Parathyroid adenoma (tissue), 2 donors: ENCODE data around the gene NEU4.

Experiments used
- H2AFZ ChIP-seq: fragments of 300-600 bp; sonication (generic); one replicate; pipeline ENCODE4 v1.7.0; 2017; ENCODE audit warnings: antibody characterized with exemption, mild to moderate bottlenecking
- H3K27ac ChIP-seq: fragments of 300-600 bp; sonication (generic); one replicate; pipeline ENCODE4 v1.7.0; 2017
- H3K27me3 ChIP-seq: fragments of 300-600 bp; sonication (generic); one replicate; pipeline ENCODE4 v1.7.0; 2017; ENCODE audit warnings: low read length; ENCODE audit not compliant: control insufficient read depth, insufficient read depth
- H3K36me3 ChIP-seq: fragments of 300-600 bp; sonication (generic); one replicate; pipeline ENCODE4 v1.7.0; 2017; ENCODE audit warnings: low read length; ENCODE audit not compliant: control insufficient read depth, insufficient read depth
- H3K4me1 ChIP-seq: fragments of 300-600 bp; sonication (generic); one replicate; pipeline ENCODE4 v1.7.0; 2017; ENCODE audit warnings: control low read depth
- H3K4me2 ChIP-seq: fragments of 300-600 bp; sonication (generic); one replicate; pipeline ENCODE4 v1.7.0; 2017; ENCODE audit warnings: low read length
- H3K4me3 ChIP-seq: fragments of 300-600 bp; sonication (generic); one replicate; pipeline ENCODE4 v1.7.0; 2017; ENCODE audit warnings: low read depth, low read length
- H3K79me2 ChIP-seq: fragments of 300-600 bp; sonication (generic); one replicate; pipeline ENCODE4 v1.7.0; 2017; ENCODE audit warnings: control low read depth
- H3K9ac ChIP-seq: fragments of 300-600 bp; sonication (generic); one replicate; pipeline ENCODE4 v1.7.0; 2017; ENCODE audit warnings: mild to moderate bottlenecking
- H3K9me3 ChIP-seq: fragments of 300-600 bp; sonication (generic); one replicate; pipeline ENCODE4 v1.7.0; 2017; ENCODE audit warnings: low read length; ENCODE audit not compliant: control insufficient read depth
- TF ChIP-seq, protein P1 (sequence below): fragments of 300-600 bp; sonication (generic); IDR thresholded peaks from one replicate; pipeline ENCODE4 v1.7.0; 2017; ENCODE audit warnings: antibody characterized with exemption, mild to moderate bottlenecking
- donor health status: primary hyperparathyroidism.

Gene NEU4

GRCh38 chr2:241855888-241856422 lies 47.0 kb downstream of the NEU4 start:
- Histone ChIP-seq H3K9me3 (no peaks in the 10 kb centered on the region), H3K4me2 (no peak overlapping the region), H3K4me1 (peaks cover 7% of the 10 kb centered on the region), H3K79me2 (no peaks in the 10 kb centered on the region), H3K27ac (no peak overlapping the region), H3K9ac (no peak overlapping the region), H2AFZ (no peak overlapping the region), H3K27me3 (no peaks in the 10 kb centered on the region), H3K36me3 (no peaks in the 10 kb centered on the region), H3K4me3 (no peak overlapping the region)
- TF ChIP-seq, protein P1, sequence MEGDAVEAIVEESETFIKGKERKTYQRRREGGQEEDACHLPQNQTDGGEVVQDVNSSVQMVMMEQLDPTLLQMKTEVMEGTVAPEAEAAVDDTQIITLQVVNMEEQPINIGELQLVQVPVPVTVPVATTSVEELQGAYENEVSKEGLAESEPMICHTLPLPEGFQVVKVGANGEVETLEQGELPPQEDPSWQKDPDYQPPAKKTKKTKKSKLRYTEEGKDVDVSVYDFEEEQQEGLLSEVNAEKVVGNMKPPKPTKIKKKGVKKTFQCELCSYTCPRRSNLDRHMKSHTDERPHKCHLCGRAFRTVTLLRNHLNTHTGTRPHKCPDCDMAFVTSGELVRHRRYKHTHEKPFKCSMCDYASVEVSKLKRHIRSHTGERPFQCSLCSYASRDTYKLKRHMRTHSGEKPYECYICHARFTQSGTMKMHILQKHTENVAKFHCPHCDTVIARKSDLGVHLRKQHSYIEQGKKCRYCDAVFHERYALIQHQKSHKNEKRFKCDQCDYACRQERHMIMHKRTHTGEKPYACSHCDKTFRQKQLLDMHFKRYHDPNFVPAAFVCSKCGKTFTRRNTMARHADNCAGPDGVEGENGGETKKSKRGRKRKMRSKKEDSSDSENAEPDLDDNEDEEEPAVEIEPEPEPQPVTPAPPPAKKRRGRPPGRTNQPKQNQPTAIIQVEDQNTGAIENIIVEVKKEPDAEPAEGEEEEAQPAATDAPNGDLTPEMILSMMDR, result no peak

DNA sequence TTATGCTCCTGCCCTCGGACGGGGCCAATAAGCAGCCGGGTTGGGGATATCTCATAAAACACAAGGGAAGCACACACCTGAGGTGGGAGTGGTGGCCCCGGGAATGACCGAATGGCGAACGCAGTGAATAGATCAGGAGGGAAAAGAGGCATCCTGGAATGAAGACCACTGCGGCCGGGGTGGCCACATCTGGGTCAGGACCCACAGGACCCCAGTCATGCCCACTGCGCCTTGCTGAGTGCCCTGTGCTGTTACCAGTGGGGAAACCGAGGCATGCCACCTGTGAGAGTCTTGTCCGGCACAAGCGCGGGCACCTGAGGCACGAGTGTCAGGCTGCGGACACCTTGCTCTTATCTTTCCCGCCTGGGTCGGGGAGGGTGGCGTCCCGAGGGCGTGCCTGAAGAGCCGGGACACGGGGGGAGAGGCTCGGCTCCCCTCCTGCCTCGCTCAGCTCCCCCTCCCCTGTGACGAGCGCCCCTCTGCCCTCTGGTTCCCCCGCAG lies 48.1 kb downstream of the NEU4 start:
- no peak overlapping the region for H3K4me3 ChIP-seq
- H3K9ac ChIP-seq, result no peak overlapping the region
- H3K9me3 ChIP-seq, result no peaks in the 10 kb centered on the region
- TF ChIP-seq, protein P1, result no peak
- no peak overlapping the region for H3K27ac ChIP-seq
- no peak overlapping the region for H2AFZ ChIP-seq
- H3K4me2 ChIP-seq, result no peak overlapping the region
- H3K79me2 ChIP-seq, result no peaks in the 10 kb centered on the region
- no peaks in the 10 kb centered on the region for H3K36me3 ChIP-seq
- H3K4me1 ChIP-seq, result peaks cover 7% of the 10 kb centered on the region
- H3K27me3 ChIP-seq, result no peaks in the 10 kb centered on the region

- Histone ChIP-seq H3K9ac (no peak overlapping the region), H3K36me3 (no peaks in the 10 kb centered on the region), H3K27ac (no peak overlapping the region), H2AFZ (no peak overlapping the region), H3K4me3 (no peak overlapping the region), H3K4me2 (no peak overlapping the region), H3K4me1 (peaks cover 7% of the 10 kb centered on the region), H3K79me2 (no peaks in the 10 kb centered on the region), H3K9me3 (no peaks in the 10 kb centered on the region), H3K27me3 (no peaks in the 10 kb centered on the region)
- TF ChIP-seq, protein P1, result no peak
Observed at GRCh38 chr2:241857572-241858121, 48.7 kb downstream of the NEU4 start.

DNA sequence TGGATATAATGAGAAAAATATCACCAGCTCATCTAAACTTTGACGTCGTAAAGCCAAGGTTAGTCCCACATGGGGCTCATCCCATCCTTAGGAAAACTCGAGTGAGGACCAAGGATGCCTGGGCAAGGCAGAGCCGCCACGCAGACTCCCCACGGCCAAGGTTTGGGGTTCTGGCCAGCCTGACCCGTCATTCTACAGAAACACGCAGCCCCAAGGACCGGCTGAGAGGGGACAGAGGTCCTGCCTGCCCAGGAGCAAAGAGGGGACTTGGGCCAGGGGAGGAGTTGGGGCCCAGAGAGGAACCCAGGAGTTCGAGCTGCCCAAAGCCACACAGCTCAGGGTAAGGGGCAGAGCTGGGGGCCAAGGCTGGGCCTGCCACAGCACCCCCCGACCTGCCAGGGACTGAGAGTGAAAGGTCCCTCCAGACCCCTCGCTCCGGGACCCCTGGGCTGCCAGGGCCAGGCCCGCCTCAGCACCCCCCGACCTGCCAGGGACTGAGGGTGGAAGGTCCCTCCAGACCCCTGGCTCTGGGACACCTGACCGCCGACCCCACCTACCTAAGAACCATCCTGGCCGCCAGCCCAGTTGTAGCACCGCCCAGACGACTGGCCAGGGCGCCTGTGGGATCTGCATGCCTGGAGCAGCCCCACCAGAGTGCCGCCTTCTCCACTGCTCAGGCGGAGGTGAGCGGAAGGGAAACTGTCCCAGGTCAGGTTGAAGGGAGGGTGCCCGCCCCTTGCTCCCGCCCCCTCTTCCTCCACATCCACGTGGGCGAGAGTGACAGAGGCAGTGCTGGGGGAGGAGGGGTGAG lies 49.4 kb downstream of the NEU4 start, which contains the start of gene PDCD1:
Gene PDCD1 (minus strand): TSS at position 689 of the 811 bp plus-strand sequence. CDS start 56 bp downstream, at position 633.
- H3K27ac ChIP-seq, result peak within 1 kb of the TSS; percentile 11
- H3K36me3 ChIP-seq, result no peaks in the 10 kb centered on the region
- TF ChIP-seq, protein P1, result no peak
- H3K9ac ChIP-seq, result no peak within 1 kb of the TSS
- no peaks in the 10 kb centered on the region for H3K79me2 ChIP-seq
- peak within 1 kb of the TSS; percentile 69 for H2AFZ ChIP-seq
- H3K9me3 ChIP-seq, result no peaks in the 10 kb centered on the region
- peaks cover 7% of the 10 kb centered on the region for H3K4me1 ChIP-seq
- no peaks in the 10 kb centered on the region for H3K27me3 ChIP-seq
- H3K4me3 ChIP-seq, result no peak within 1 kb of the TSS
- H3K4me2 ChIP-seq, result peak within 1 kb of the TSS; percentile 47
